CD4-positive, alpha-beta T cell treated with Interleukin-1 beta for 1 hour (primary cell): Measurements from ENCODE around the gene PAFAH1B2.
"Not testable (repeated sequence)": the region's sequence is repeated elsewhere in the genome, so short reads cannot be mapped to it uniquely, and the experiment has no call there.

Source experiments
- DNase-seq, 2 donors: peaks; one replicate each; pipeline ENCODE4 v3.0.0-alpha.2; 2020 to 2022

Gene PAFAH1B2

GRCh38 chr11:117127171-117127901 is 16.8 kb upstream of the PAFAH1B2 start:
- DNase-seq = no peak

- DNase-seq = no peak
These were observed 15.8 kb upstream of the PAFAH1B2 start for GRCh38 chr11:117128289-117128688.

- DNase-seq = not testable (repeated sequence)
These were observed 13.7 kb upstream of the PAFAH1B2 start for GRCh38 chr11:117130396-117130795.

- DNase-seq = no peak
These were observed 13.2 kb upstream of the PAFAH1B2 start for GRCh38 chr11:117130879-117131278.

GRCh38 chr11:117134431-117134830 is 9.7 kb upstream of the PAFAH1B2 start:
- DNase-seq = no peak

GRCh38 chr11:117134979-117135378 is 9.1 kb upstream of the PAFAH1B2 start:
- DNase-seq = not testable (repeated sequence)

- not testable (repeated sequence) for DNase-seq
These were observed 6.6 kb upstream of the PAFAH1B2 start for GRCh38 chr11:117137223-117138086.

GRCh38 chr11:117143390-117143789 is 697 bp upstream of the PAFAH1B2 start:
- peak; percentile 5 to 26 for DNase-seq

- peak; percentile 22 to 54 for DNase-seq
These were observed 648 bp downstream of the PAFAH1B2 start for GRCh38 chr11:117144477-117145392.

GRCh38 chr11:117145393-117145761 is 1.3 kb downstream of the PAFAH1B2 start:
- peak in 1 of 2 donors; percentile 28 for DNase-seq

GRCh38 chr11:117146521-117146920 is 2.4 kb downstream of the PAFAH1B2 start:
- no peak for DNase-seq

GRCh38 chr11:117152066-117152465 is 8.0 kb downstream of the PAFAH1B2 start:
- DNase-seq = no peak

GRCh38 chr11:117154468-117154867 is 10.4 kb downstream of the PAFAH1B2 start:
- DNase-seq = no peak

- DNase-seq = no peak
These were observed 13.4 kb downstream of the PAFAH1B2 start for GRCh38 chr11:117157507-117157906.

GRCh38 chr11:117159892-117160291 is 15.8 kb downstream of the PAFAH1B2 start:
- no peak for DNase-seq

GRCh38 chr11:117160826-117161225 is 16.7 kb downstream of the PAFAH1B2 start:
- no peak for DNase-seq

- DNase-seq = no peak
These were observed 22.4 kb downstream of the PAFAH1B2 start for GRCh38 chr11:117166491-117166890.

GRCh38 chr11:117169736-117170135 is 25.6 kb downstream of the PAFAH1B2 start:
- no peak for DNase-seq

GRCh38 chr11:117170210-117170609 is 26.1 kb downstream of the PAFAH1B2 start:
- DNase-seq = no peak

- no peak for DNase-seq
These were observed 26.9 kb downstream of the PAFAH1B2 start for GRCh38 chr11:117171007-117171403.

- no peak for DNase-seq
These were observed 27.4 kb downstream of the PAFAH1B2 start for GRCh38 chr11:117171404-117172061.

GRCh38 chr11:117172724-117173421 is 28.8 kb downstream of the PAFAH1B2 start:
- no peak for DNase-seq
